Vagina (tissue), 2 donors: ENCODE data around the gene CNGA3.

Experiments used
- CTCF ChIP-seq, 3 experiments: fragments of 450-650 bp in 2 of 3; fragments of 200-600 bp in 1 of 3; sonication (generic) in 1 of 3; IDR thresholded peaks; one replicate each; pipeline ENCODE4 v1.5.1; 2017 to 2019; ENCODE audit warnings: antibody characterized with exemption in 3 of 3, mild to moderate bottlenecking in 2 of 3, moderate library complexity in 2 of 3
- POLR2A ChIP-seq, 2 donors: fragments of 450-650 bp; IDR thresholded peaks; one replicate each; pipeline ENCODE4 v1.6.1; 2017; ENCODE audit warnings: antibody characterized with exemption in 2 of 2, mild to moderate bottlenecking in 2 of 2, moderate library complexity in 2 of 2
- POLR2AphosphoS5 ChIP-seq, 2 donors: sonication (generic); formaldehyde crosslinking; IDR thresholded peaks; one replicate each; pipeline ENCODE4 v1.9.0; 2017; ENCODE audit warnings: antibody characterized with exemption in 2 of 2, mild to moderate bottlenecking in 2 of 2, low read depth in 1 of 2; ENCODE audit not compliant: insufficient read depth in 1 of 2

- no peak for TF ChIP-seq CTCF (IDR thresholded peaks at IDR 0.05)
- TF ChIP-seq POLR2A (IDR thresholded peaks at IDR 0.05): no peak
- no peak for TF ChIP-seq POLR2AphosphoS5 (IDR thresholded peaks at IDR 0.05; ENCODE audit: insufficient read depth in 1 of 2, low read depth in 1 of 2)
Measured at GRCh38 chr2:98395977-98396376, 49.7 kb downstream of the CNGA3 start.
